Measurements from ENCODE around the gene MPV17L. TPM values are rescaled to one million over a fixed set of nuclear protein-coding genes. Genes with fewer than 3 reads are reported as not detected.

Gene MPV17L
- total RNA-seq, 2 donors from 2014 or later = not detected

Other genes with a start within 250 kb of the MPV17L start
- 10 to 100 TPM; 12.3 to 13.9 TPM for gene NPIPA5, start 17.5 kb upstream of the MPV17L start, total RNA-seq
- 1 to 10 TPM; 1.8 to 3.0 TPM for gene BMERB1, start 38.8 kb downstream of the MPV17L start, total RNA-seq
- 100 to 1,000 TPM; 159 to 164 TPM for gene MARF1, start 247.4 kb downstream of the MPV17L start, total RNA-seq